ENCODE data around the gene FARP2.

DNA sequence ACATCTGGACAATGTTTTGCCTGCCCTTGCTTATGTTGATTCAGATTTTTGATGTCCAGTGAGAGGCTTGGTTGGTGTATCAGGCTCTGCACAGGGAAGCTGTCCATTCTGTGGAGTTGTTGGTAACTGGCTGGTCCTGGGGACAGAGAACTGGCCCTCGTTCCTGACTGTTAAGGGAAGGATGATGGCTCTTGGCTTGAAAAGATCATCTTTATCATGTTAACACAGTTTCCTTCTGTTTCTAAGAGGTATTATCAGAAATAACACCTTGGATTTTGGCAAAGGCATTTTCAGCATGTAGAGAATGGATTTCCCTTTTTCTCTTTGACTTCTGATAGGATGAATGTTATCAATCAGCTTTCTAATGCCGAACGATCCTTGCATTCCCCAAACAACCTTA lies 133.0 kb downstream of the FARP2 start:
- TF ChIP-seq, protein P1, sequence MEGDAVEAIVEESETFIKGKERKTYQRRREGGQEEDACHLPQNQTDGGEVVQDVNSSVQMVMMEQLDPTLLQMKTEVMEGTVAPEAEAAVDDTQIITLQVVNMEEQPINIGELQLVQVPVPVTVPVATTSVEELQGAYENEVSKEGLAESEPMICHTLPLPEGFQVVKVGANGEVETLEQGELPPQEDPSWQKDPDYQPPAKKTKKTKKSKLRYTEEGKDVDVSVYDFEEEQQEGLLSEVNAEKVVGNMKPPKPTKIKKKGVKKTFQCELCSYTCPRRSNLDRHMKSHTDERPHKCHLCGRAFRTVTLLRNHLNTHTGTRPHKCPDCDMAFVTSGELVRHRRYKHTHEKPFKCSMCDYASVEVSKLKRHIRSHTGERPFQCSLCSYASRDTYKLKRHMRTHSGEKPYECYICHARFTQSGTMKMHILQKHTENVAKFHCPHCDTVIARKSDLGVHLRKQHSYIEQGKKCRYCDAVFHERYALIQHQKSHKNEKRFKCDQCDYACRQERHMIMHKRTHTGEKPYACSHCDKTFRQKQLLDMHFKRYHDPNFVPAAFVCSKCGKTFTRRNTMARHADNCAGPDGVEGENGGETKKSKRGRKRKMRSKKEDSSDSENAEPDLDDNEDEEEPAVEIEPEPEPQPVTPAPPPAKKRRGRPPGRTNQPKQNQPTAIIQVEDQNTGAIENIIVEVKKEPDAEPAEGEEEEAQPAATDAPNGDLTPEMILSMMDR (IDR thresholded peaks at IDR 0.05; ENCODE audit: low read depth, low read length) = no peak
- TF ChIP-seq EZH2phosphoT487 (IDR thresholded peaks at IDR 0.05; ENCODE audit: low read depth) = no peak
